ENCODE measurements around the gene STK32C.

STK32C gene

GRCh38 chr10:132184816-132185593, 122.7 kb downstream of the STK32C start:
- DNase-seq (ENCODE audit: low spot score) = no peak

DNA sequence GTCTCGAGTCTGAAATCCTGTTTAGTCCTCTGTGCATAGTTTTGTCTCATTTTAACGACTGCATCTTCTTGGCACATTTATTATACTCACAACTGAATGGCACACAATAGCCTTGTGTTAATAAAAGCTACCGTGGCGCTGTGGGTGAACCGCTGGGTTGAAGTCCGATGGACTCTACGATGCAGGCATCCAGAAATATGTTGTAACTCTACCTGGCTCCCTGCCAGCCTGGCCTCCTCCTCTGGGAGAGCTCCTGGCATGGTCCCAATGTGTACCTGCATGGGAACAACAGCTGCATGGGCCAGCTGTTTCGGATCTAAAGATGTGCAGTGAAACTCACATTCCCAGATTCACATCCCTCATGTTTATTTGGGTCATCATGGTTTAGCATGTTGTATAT, 124.7 kb downstream of the STK32C start:
- DNase-seq (ENCODE audit: low spot score) = no peak

DNA sequence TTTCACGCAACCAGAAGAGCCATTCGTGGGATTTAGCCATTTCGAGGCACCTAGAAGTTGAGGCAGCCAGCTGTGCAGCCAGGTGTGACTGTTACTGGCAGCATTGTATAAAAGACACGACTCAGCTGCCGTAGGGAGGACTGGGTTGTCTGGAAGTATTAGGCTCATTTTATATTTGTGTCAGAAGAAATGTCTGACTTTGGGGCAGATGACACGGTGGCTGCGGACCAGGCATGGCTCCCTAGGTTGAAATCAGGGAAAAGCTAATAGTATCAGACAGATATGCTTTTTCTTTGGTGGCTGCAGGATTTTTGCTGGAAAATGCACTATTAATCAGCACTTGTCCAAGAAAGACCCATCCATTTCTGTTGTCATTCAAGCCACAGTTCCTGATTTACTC, 125.2 kb downstream of the STK32C start:
- no peak for DNase-seq (ENCODE audit: low spot score)

DNA sequence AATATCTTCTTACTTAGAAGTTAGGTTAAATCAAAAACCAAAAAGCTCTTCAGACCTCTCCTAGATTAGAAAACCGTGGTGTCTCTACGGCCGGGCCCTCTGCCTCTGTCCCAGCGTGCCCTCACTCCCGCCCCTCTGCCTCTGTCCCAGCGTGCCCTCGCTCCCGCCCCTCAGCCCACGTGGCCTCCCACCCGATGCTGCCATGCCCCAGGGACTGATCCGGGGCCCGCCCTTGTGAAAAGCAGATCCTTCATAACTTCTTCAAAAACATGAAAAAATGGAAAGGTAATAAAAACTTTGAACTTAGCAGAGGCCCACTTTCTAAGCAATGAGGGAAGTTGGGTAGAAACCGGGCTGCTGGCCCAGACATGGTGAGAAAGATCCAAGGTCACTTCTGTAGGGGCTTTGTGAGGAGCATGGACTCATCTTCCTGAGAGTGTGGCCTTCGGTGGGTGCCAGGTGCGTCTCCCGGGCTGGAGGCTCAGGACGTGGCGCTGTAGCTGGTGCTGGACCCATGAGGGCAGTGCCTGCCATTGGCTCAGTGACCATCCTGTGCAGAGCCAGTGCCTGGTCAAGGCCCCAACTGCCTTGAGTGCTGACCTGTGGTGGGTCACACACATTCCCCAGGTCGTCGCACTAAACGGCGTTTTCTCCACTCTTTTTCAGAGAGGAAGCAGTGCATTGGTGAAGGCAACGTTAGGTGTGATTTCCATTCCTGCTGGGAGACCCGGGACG, 125.9 kb downstream of the STK32C start:
- DNase-seq (ENCODE audit: low spot score) = no peak

DNA sequence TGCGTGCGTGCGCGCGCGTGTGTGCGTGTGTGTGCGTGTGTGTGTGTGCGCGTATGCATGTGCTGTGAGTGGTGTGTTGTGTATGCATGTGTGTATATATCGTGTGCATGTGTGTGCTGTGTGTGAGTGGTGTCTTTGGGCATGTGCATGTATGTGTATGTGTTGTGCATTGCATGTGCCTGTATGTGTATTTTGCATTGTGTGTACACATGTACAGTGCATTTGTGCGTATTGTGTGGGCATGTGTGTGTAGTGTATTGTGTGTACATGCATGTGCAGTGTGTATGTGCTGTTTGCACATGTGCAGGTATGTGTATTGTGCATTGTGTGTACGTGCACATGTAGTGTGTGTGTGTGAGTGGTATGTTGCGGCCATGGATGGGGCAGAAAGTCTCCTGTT, 127.0 kb downstream of the STK32C start:
- no peak for DNase-seq (ENCODE audit: low spot score)

GRCh38 chr10:132179551-132180392, 128.0 kb downstream of the STK32C start:
- DNase-seq (ENCODE audit: low spot score) = no peak

DNA sequence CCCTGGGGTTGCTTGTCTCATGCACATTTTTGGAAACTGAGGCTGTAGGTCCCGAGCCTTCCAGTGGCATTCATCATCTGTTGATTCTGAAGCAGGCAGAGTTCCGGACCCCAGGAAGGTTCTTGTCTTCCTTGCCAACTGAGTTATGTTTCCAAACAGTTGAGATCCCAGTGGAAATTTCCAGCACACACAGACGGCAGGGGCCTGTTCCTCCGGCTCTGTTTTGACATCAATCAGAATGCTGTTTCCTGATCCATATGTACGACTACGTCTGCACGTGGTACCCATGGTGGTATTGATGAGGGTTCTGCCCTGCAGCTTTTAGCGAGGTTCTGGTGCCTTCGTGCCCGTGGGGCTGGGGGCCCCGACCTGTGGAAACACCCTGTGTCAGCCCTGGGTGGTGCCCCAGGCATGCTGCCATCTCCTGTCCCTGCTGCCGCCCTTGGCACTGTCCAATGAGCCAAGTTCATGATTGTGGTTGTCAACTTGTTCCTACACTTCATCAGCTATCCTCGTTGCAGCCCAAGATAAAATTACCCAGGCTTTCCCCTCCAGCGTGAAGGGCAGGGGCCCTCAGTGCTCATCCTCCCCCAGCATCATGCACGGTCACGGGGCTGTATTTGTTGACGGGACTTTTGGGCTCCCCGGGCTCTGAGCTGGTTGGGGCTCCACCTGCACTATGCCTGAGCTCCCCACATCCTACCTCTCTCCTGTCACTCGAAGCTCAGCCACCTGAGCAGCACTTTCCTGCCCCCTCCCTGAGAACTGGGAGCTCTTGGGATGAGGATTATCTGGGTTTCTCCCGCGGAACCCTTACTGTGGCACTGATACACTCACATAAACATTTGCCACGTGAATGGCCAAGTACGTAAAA, 128.8 kb downstream of the STK32C start:
- no peak for DNase-seq (ENCODE audit: low spot score)

DNA sequence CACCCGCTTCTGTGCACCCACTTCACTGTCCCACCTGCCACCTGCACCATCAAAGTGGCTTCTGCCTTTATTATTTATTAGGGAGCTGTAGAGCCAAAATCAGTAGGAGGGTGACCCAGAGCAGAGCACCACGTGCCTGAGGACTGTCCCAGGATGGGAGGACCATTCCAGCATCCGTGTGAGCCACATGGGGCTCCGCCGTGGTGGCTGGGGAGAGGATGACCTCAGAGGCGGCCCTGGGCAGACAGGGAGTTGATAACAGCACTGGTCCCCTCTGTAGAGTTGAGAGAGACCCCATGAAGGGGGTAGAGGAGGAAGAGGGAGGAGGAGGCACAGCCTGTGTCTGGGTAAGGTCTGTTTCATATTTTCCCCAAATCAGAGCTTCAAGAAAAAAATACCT, 129.7 kb downstream of the STK32C start:
- no peak for DNase-seq (ENCODE audit: low spot score)

DNA sequence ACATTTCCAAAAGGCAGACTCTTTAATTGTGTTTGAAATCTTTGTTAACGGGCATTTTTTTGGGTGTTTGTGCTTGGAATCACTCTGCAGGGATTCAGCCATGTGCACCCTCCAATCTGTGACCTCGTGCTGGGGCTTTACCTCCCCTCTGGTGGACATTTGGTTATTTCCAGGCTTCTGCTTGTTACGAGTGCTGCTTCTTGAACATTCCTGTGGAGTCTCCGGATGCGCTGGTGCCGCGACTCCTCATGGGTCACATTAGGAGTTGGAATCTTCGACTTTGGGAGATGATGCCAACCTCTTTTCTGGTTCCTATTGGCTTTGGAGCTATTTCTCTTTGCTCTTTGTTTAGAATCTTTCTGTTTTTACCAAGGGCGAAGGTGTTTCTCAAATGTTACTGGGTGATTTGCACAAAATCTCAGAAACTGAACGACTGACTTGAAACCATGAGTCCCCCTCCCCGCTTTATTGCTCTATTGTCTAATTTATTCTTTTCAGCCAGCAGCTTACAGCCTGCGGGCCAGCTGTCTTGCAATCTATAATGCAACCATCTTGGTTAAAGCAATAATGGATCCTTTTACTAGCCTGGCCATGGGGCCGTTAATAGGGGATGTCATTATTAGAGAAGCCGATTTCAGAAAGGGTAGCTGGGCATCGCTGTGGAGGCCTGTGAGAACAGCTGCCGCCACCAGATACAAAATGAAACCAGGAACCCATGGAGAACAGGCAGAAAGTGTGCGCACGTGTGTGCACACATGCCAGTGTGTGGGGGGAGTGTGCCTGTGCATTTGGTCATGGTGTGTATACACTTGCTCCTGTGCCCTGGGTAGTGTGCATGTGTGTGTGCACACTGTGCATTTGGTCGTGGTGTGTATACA, 130.9 kb downstream of the STK32C start:
- no peak for DNase-seq (ENCODE audit: low spot score)

GRCh38 chr10:132175907-132176581, 131.7 kb downstream of the STK32C start:
- DNase-seq (ENCODE audit: low spot score) = no peak

DNA sequence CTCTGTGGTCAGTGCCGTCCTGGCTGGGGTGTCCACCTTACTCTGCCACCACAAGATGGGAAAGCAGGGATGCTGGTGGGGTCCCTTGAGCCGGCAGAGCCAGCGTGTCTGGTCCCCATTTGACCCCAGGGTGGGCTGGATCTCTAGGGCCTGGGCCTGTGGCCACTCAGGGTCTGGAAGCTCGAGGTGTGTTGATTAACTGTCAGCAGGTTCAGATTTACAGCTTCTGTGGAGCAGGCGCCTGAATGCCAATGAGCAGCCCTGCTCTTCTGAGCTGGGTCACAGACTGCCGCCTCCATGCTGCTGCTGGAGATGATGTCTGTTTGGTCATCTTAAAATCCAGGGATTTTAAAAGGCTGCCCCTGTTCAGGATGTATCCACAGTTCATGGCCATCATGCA, 132.3 kb downstream of the STK32C start:
- DNase-seq (ENCODE audit: low spot score) = no peak

DNA sequence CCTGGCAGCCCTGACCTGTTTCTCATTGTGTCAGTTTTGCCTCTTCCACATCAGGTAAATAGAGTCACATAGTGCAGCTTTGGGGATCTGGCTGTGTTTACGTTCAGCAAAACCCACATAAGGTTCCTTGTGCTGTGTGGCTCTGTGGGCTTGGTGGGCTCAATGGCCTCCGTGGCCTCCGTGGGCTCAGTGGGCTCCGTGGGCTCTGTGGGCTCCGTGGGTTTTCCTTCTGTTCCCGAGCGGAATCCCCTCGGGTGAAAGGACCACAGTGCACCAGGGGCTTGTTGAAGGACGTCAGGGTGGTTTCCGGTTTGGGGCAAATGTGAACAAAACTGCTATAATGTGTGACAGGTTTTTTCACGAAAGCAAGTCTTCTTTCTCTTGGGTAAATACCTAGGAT, 133.5 kb downstream of the STK32C start:
- no peak for DNase-seq (ENCODE audit: low spot score)

- DNase-seq (ENCODE audit: low spot score) = no peak
Measured at GRCh38 chr10:132173185-132173584, 134.6 kb downstream of the STK32C start.

DNA sequence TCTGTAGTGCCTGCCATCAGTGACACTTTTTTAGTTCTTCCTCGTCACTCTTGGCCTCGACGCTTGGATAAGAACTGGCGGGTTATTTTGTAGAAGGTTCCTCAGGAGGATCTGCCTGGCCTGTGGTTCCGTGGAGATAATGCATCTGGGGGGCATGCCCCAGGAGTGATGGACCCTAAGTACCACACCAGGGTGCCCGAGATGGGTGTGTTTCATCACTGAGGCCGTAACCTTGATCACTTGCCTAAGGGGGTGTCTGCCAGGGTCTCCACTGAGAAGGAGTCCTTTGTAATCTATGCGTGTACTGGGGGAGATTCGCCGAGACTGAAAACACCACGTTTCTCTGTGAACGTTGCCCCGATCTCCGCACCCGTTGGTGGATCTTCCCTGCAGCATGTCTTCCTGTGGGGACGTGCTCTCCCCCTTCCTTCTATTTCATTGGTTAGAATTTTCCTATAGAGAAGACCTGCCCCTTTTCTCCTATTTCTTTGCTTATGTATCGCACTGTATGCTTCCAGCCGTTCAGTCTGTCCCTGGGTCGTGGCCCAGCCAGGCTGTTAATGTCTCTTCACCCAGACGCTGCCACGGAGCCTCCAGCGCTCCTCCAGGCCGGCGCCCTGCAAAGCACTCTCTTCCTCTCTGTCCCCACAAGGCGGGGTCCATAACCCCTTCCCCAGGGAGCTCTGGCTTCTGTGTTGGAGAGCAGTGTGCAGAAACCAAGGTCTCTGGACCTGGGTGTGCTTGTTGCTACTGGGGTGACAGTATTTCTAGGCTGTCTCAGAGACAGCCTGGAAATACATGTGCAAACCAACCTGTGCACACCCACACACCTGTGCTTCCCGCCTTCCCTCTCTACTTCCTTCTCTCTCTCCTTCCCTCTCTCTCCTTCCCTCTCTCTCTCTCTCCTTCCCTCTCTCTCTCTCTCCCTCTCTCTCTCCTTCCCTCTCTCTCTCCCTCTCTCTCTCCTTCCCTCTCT, 135.4 kb downstream of the STK32C start:
- no peak for DNase-seq (ENCODE audit: low spot score)

GRCh38 chr10:132170561-132171361, 137.0 kb downstream of the STK32C start:
- no peak for DNase-seq (ENCODE audit: low spot score)

DNA sequence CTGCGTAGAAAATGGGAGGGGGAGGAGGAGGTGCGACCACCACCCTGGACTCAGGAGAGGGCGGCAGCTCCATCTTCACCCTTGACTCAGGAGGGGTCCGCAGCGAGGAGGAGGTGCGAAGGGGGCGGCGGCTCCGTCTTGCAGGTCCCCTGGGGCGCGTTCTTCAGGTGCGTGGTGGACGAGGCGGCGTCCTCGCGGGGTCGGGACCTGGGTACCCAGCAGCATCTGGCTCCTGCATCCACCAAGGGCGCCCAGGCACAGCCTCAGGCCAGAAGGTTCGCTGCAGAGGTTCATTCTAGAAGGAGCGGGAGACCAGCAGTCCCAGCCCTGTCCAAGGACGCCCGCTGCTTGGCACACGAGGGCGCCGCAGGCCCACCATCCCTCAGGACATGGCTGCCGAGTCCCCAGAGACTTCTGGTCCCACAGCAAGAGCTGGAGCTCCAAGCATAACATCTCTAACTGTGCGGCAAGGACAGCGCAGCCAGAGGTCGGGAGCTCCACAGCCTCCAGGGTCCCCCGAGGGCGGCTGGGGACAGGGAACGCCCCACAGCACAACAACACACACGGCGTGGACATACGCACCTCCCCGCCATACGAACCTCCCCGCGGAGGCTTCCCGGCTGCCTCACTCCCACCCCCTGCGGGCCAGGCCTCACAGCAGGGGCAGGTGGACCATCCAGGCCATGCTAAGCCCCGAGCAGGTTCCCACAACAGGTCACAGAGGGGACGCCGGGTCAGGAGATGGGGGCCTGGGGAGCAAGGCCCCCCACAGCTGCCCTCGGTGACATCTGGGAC, 137.8 kb downstream of the STK32C start:
- no peak for DNase-seq (ENCODE audit: low spot score)
